ENCODE data around the gene CATSPERZ. TPM values are rescaled to one million over a fixed set of nuclear protein-coding genes. Genes with fewer than 3 reads are reported as not detected.

CATSPERZ gene
- total and polyA plus RNA-seq, 2 of the 13 experiments (the other 11 are each of a cell fraction or from before 2014, with no cell fraction given): 0.22 to 0.48 TPM

GRCh38 chr11:64285885-64286800 is 14.0 kb upstream of the CATSPERZ start (continued):
- no peak for TF ChIP-seq ZNF615 (CRISPR knock-in tag; IDR thresholded peaks at IDR 0.05; ENCODE audit: borderline replicate concordance)
- TF ChIP-seq, protein P1, sequence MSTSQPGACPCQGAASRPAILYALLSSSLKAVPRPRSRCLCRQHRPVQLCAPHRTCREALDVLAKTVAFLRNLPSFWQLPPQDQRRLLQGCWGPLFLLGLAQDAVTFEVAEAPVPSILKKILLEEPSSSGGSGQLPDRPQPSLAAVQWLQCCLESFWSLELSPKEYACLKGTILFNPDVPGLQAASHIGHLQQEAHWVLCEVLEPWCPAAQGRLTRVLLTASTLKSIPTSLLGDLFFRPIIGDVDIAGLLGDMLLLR (CRISPR knock-in tag; IDR thresholded peaks at IDR 0.05): no peak
- TF ChIP-seq, protein P2, sequence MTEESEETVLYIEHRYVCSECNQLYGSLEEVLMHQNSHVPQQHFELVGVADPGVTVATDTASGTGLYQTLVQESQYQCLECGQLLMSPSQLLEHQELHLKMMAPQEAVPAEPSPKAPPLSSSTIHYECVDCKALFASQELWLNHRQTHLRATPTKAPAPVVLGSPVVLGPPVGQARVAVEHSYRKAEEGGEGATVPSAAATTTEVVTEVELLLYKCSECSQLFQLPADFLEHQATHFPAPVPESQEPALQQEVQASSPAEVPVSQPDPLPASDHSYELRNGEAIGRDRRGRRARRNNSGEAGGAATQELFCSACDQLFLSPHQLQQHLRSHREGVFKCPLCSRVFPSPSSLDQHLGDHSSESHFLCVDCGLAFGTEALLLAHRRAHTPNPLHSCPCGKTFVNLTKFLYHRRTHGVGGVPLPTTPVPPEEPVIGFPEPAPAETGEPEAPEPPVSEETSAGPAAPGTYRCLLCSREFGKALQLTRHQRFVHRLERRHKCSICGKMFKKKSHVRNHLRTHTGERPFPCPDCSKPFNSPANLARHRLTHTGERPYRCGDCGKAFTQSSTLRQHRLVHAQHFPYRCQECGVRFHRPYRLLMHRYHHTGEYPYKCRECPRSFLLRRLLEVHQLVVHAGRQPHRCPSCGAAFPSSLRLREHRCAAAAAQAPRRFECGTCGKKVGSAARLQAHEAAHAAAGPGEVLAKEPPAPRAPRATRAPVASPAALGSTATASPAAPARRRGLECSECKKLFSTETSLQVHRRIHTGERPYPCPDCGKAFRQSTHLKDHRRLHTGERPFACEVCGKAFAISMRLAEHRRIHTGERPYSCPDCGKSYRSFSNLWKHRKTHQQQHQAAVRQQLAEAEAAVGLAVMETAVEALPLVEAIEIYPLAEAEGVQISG (CRISPR knock-in tag; IDR thresholded peaks at IDR 0.05): no peak
- TF ChIP-seq ZNF660 (CRISPR knock-in tag; IDR thresholded peaks at IDR 0.05; ENCODE audit: borderline replicate concordance, low read depth): no peak
- TF ChIP-seq, protein P3, sequence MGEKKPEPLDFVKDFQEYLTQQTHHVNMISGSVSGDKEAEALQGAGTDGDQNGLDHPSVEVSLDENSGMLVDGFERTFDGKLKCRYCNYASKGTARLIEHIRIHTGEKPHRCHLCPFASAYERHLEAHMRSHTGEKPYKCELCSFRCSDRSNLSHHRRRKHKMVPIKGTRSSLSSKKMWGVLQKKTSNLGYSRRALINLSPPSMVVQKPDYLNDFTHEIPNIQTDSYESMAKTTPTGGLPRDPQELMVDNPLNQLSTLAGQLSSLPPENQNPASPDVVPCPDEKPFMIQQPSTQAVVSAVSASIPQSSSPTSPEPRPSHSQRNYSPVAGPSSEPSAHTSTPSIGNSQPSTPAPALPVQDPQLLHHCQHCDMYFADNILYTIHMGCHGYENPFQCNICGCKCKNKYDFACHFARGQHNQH (CRISPR knock-in tag; IDR thresholded peaks at IDR 0.05): no peak
- no peak for TF ChIP-seq ZFYVE20 (CRISPR knock-in tag; IDR thresholded peaks at IDR 0.05; ENCODE audit: borderline replicate concordance, low read depth)
- no peak for TF ChIP-seq ZNF775 (CRISPR knock-in tag; IDR thresholded peaks at IDR 0.05; ENCODE audit: borderline replicate concordance)
- TF ChIP-seq ZSCAN9 (CRISPR knock-in tag; IDR thresholded peaks at IDR 0.05; ENCODE audit: borderline replicate concordance): no peak
- no peak for TF ChIP-seq HNF1B (CRISPR knock-in tag; IDR thresholded peaks at IDR 0.05)
- TF ChIP-seq TEF (CRISPR knock-in tag; IDR thresholded peaks at IDR 0.05): no peak
- TF ChIP-seq KLF15 (CRISPR knock-in tag; IDR thresholded peaks at IDR 0.05; ENCODE audit: borderline replicate concordance): 0 out of 2 replicates have a peak, but pooled peaks have one; percentile 32
- 0 out of 2 replicates have a peak, but pooled peaks have one; percentile 41 for TF ChIP-seq ZNF543 (CRISPR knock-in tag; IDR thresholded peaks at IDR 0.05)
- peak; percentile 53 for TF ChIP-seq CTCF (CRISPR knock-in tag; IDR thresholded peaks at IDR 0.05)
- no peak for TF ChIP-seq NFIC (IDR thresholded peaks at IDR 0.05; ENCODE audit: low read length)
- peak; percentile 34 for TF ChIP-seq STAG1 (CRISPR knock-in tag; IDR thresholded peaks at IDR 0.05)
- TF ChIP-seq PATZ1 (CRISPR knock-in tag; IDR thresholded peaks at IDR 0.05): no peak

Data from HepG2 (cell line).